ENCODE results near the gene SMPD2.

Gene SMPD2

GRCh38 chr6:109451376-109451775 is 10.9 kb downstream of the SMPD2 start:
- no peak overlapping the region for H3K27ac ChIP-seq
- H3K9ac ChIP-seq = no peak overlapping the region
- no peak for TF ChIP-seq CTCF (IDR thresholded peaks at IDR 0.05)
- H3K79me2 ChIP-seq = no peaks in the 10 kb centered on the region
- H3K9me3 ChIP-seq (ENCODE audit: control insufficient read depth, low read length) = no peaks in the 10 kb centered on the region
- H3K36me3 ChIP-seq (ENCODE audit: control insufficient read depth, insufficient read depth, low read length) = no peaks in the 10 kb centered on the region
- no peak overlapping the region for H3K4me2 ChIP-seq (ENCODE audit: low read length)
- H3K4me3 ChIP-seq (ENCODE audit: low read depth, low read length) = no peak overlapping the region
- H3K4me1 ChIP-seq = peaks cover 13% of the 10 kb centered on the region
- H2AFZ ChIP-seq = no peak overlapping the region
- H3K27me3 ChIP-seq (ENCODE audit: control insufficient read depth, insufficient read depth, low read length) = no peaks in the 10 kb centered on the region

GRCh38 chr6:109452181-109452580 is 11.7 kb downstream of the SMPD2 start:
- Histone ChIP-seq H3K9ac (no peak overlapping the region), H3K79me2 (no peaks in the 10 kb centered on the region), H2AFZ (no peak overlapping the region), H3K4me1 (peaks cover 21% of the 10 kb centered on the region), H3K4me2 (ENCODE audit: low read length) (peak overlapping the region; percentile 12), H3K36me3 (ENCODE audit: control insufficient read depth, insufficient read depth, low read length) (no peaks in the 10 kb centered on the region), H3K9me3 (ENCODE audit: control insufficient read depth, low read length) (no peaks in the 10 kb centered on the region), H3K4me3 (ENCODE audit: low read depth, low read length) (no peak overlapping the region), H3K27me3 (ENCODE audit: control insufficient read depth, insufficient read depth, low read length) (no peaks in the 10 kb centered on the region), H3K27ac (no peak overlapping the region)
- TF ChIP-seq CTCF (IDR thresholded peaks at IDR 0.05) = no peak

DNA sequence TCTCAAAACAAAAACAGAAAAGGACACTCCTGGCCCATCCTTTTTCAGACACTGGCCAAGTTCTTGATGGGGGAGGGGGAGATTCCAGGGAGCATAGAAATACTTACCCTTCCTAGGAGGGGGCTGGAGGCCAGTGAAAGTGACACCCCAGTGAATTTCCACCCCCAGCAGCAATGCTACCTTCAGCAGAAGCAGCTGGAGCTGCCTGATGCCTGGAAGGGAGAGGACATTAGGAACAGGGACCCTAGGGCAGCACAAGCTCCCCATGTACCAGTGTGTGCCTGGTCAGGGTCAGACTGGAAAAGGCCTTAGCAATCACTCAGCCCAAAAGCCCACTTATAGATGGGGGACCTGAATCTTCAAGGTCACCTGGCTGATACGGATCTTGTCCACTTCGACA is 12.6 kb downstream of the SMPD2 start:
- peaks cover 22% of the 10 kb centered on the region for H3K4me1 ChIP-seq
- H3K27ac ChIP-seq = no peak overlapping the region

GRCh38 chr6:109453594-109454495 is 13.3 kb downstream of the SMPD2 start:
- Histone ChIP-seq H3K79me2 (no peaks in the 10 kb centered on the region), H3K9me3 (ENCODE audit: control insufficient read depth, low read length) (no peaks in the 10 kb centered on the region), H3K9ac (no peak overlapping the region), H3K27me3 (ENCODE audit: control insufficient read depth, insufficient read depth, low read length) (no peaks in the 10 kb centered on the region), H3K4me1 (peaks cover 20% of the 10 kb centered on the region), H3K36me3 (ENCODE audit: control insufficient read depth, insufficient read depth, low read length) (no peaks in the 10 kb centered on the region), H2AFZ (peak overlapping the region; percentile 96), H3K27ac (peak overlapping the region; percentile 4), H3K4me2 (ENCODE audit: low read length) (peak overlapping the region; percentile 86), H3K4me3 (ENCODE audit: low read depth, low read length) (peak overlapping the region; percentile 15)
- no peak for TF ChIP-seq CTCF (IDR thresholded peaks at IDR 0.05)

More for the DNA sequence above, 12.6 kb downstream of the SMPD2 start:
- Histone ChIP-seq H2AFZ (no peak overlapping the region), H3K79me2 (no peaks in the 10 kb centered on the region), H3K4me2 (ENCODE audit: low read length) (no peak overlapping the region), H3K9me3 (ENCODE audit: control insufficient read depth, low read length) (no peaks in the 10 kb centered on the region), H3K9ac (no peak overlapping the region), H3K36me3 (ENCODE audit: control insufficient read depth, insufficient read depth, low read length) (no peaks in the 10 kb centered on the region), H3K27me3 (ENCODE audit: control insufficient read depth, insufficient read depth, low read length) (no peaks in the 10 kb centered on the region), H3K4me3 (ENCODE audit: low read depth, low read length) (no peak overlapping the region)
- TF ChIP-seq CTCF (IDR thresholded peaks at IDR 0.05) = no peak

Data from parathyroid adenoma (tissue), 2 donors.